ENCODE results near the gene PHLDA3. TPM values are rescaled to one million over a fixed set of nuclear protein-coding genes. Genes with fewer than 3 reads are reported as not detected.

Gene PHLDA3
- total and polyA plus RNA-seq, 2 of the 4 experiments (the other 2 are of a cell fraction) = 41.6 to 102 TPM

DNA sequence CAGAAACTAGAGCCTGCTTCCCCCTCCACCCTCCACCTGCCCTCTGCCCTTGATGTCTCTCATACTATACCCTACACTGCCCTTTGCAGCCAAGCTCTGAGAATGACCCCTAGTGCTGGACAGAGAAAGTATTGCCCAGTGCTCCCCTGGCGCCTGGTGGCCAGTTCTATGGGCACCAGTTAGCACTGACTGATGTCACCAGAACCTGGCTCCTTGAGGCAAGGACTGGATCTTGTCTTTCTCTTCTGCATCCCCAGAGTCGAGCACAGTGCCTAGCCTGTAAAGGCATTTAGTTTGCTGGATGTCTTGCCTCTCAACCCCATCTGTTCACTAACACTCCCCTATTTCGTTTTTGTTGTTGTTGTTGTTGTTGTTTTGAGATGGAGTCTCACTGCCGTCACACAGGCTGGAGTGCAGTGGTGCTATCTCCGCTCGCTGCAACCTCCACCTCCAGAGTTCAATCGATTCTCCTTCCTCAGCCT lies 5.9 kb downstream of the PHLDA3 start:
- Histone ChIP-seq H4K20me1 (ENCODE audit: insufficient read depth, low read length) (peaks cover 51% of the 10 kb centered on the region), H3K9me1 (ENCODE audit: insufficient read depth, low read length) (peaks cover 32% of the 10 kb centered on the region), H3K14ac (replicated peaks; ENCODE audit: low read depth, low read length) (peak overlapping the region; percentile 43), H3K79me1 (ENCODE audit: low read depth in 1 of 2, low read length in 2 of 2) (peaks cover 13 to 59% of the 10 kb centered on the region in 2 experiments; a peak in 2 of 4 replicates), H4K5ac (ENCODE audit: low read depth, low read length) (peak overlapping the region; percentile 38; the same call in 1 of the 2 replicates), H3K4me3 (ENCODE audit: insufficient read depth, low read depth, low read length) (no peak overlapping the region), H4K8ac (ENCODE audit: low read depth in 2 of 2, low read length in 2 of 2) (peak overlapping the region in 1 of 2 experiments; percentile 33; a peak in 1 of 4 replicates), H3K4me1 (ENCODE audit: control insufficient read depth, insufficient read depth, low read length) (peaks cover 29% of the 10 kb centered on the region), H3K27ac (ENCODE audit: insufficient read depth, low read length) (peak overlapping the region; percentile 62), H2AK5ac (ENCODE audit: low read depth, low read length) (peak overlapping the region; percentile 56), H3K23ac (ENCODE audit: low read depth, low read length) (peak overlapping the region; percentile 28; the same call in 1 of the 2 replicates), H3K9me3 (ENCODE audit: control insufficient read depth, insufficient read depth, low read length) (no peaks in the 10 kb centered on the region), H2BK15ac (ENCODE audit: low read depth, low read length) (peak overlapping the region; percentile 9; the same call in 1 of the 3 replicates), H2AK9ac (replicated peaks; ENCODE audit: low read depth, low read length, poor library complexity) (peak overlapping the region; percentile 80), H3K27me3 (ENCODE audit: control insufficient read depth, insufficient read depth, low read length) (no peaks in the 10 kb centered on the region), H2BK120ac (ENCODE audit: low read depth, low read length) (no peak overlapping the region), H2AFZ (replicated peaks; ENCODE audit: low read length, poor library complexity) (no peak overlapping the region), H3K18ac (ENCODE audit: low read depth, low read length) (peak overlapping the region; percentile 10; the same call in 1 of the 2 replicates), H2BK5ac (ENCODE audit: low read depth, low read length, poor library complexity, severe bottlenecking) (peak overlapping the region; percentile 51), H3K4me2 (ENCODE audit: low read depth, low read length) (no peak overlapping the region), H3K9ac (ENCODE audit: low read depth, low read length) (0 out of 2 replicates have a peak overlapping the region, but pooled peaks have one; percentile 0), H3K56ac (ENCODE audit: extremely low read depth, insufficient read depth, low read length) (no peak overlapping the region), H4K91ac (ENCODE audit: insufficient read depth, low read depth, low read length) (no peak overlapping the region), H3K4ac (ENCODE audit: low read depth, low read length) (peak overlapping the region; percentile 71), H2BK20ac (ENCODE audit: low read depth, low read length) (peak overlapping the region; percentile 41; the same call in 1 of the 2 replicates), H3K36me3 (ENCODE audit: control insufficient read depth, insufficient read depth, low read length) (peaks cover 24% of the 10 kb centered on the region)
- intact Hi-C loops (cut with micrococcal nuclease) = no loop called here
- ChIA-PET CTCF (interaction anchor here (1.4 kb wide), 1 partner anchor 28 kb away, joined by 6 read pairs; no protein-coding TSS in a partner anchor), POLR2A (ENCODE audit: unreplicated experiment) (interaction anchor here (0.8 kb wide), 1 partner anchor 28 kb away, joined by 5 read pairs; no protein-coding TSS in a partner anchor)
- 100% methylated on average over 1 of the region's 7 CpGs; no CpG with 5 or more reads in 1 of the 2 experiments for WGBS, 2 experiments (ENCODE audit: extremely low coverage in 2 of 2, insufficient read length in 1 of 2)
- no peak for DNase-seq
- dilution Hi-C loops (cut with HindIII; ENCODE audit: low sequenced_read_pairs, unreplicated experiment) = no loop called here
- peak; percentile 4 for ATAC-seq (ENCODE audit: low read depth)
- BruUV-seq (replicated peaks) = no TSS peak
- in situ Hi-C loops (cut with MboI; ENCODE audit: low sequenced_read_pairs) = no loop called here
- no peak for TF ChIP-seq BHLHE40 (IDR thresholded peaks at IDR 0.05; ENCODE audit: low read depth, low read length)
- no peak for TF ChIP-seq RFX5 (IDR thresholded peaks at IDR 0.05; ENCODE audit: low read depth, low read length)
- TF ChIP-seq, protein P1, sequence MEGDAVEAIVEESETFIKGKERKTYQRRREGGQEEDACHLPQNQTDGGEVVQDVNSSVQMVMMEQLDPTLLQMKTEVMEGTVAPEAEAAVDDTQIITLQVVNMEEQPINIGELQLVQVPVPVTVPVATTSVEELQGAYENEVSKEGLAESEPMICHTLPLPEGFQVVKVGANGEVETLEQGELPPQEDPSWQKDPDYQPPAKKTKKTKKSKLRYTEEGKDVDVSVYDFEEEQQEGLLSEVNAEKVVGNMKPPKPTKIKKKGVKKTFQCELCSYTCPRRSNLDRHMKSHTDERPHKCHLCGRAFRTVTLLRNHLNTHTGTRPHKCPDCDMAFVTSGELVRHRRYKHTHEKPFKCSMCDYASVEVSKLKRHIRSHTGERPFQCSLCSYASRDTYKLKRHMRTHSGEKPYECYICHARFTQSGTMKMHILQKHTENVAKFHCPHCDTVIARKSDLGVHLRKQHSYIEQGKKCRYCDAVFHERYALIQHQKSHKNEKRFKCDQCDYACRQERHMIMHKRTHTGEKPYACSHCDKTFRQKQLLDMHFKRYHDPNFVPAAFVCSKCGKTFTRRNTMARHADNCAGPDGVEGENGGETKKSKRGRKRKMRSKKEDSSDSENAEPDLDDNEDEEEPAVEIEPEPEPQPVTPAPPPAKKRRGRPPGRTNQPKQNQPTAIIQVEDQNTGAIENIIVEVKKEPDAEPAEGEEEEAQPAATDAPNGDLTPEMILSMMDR (conservative IDR thresholded peaks at IDR 0.05; ENCODE audit: low read depth, low read length) = peak; percentile 43
- TF ChIP-seq FOS (IDR thresholded peaks at IDR 0.05; ENCODE audit: low read depth, low read length) = no peak
- no peak for TF ChIP-seq CHD1 (IDR thresholded peaks at IDR 0.05; ENCODE audit: low read depth, low read length)
- TF ChIP-seq NFE2L2 (IDR thresholded peaks at IDR 0.05; ENCODE audit: low read depth, low read length) = no peak
- no peak for TF ChIP-seq CEBPB (IDR thresholded peaks at IDR 0.05; ENCODE audit: low read depth, low read length)
- no peak for TF ChIP-seq MAZ (IDR thresholded peaks at IDR 0.05; ENCODE audit: borderline replicate concordance, low read depth, low read length)
- peak; percentile 52 for TF ChIP-seq RAD21 (IDR thresholded peaks at IDR 0.05; ENCODE audit: low read length)
- no peak for TF ChIP-seq SMC3 (IDR thresholded peaks at IDR 0.05; ENCODE audit: low read depth, low read length)
- TF ChIP-seq POLR2A (IDR thresholded peaks at IDR 0.05; ENCODE audit: low read depth, low read length) = no peak
- TF ChIP-seq, protein P2, sequence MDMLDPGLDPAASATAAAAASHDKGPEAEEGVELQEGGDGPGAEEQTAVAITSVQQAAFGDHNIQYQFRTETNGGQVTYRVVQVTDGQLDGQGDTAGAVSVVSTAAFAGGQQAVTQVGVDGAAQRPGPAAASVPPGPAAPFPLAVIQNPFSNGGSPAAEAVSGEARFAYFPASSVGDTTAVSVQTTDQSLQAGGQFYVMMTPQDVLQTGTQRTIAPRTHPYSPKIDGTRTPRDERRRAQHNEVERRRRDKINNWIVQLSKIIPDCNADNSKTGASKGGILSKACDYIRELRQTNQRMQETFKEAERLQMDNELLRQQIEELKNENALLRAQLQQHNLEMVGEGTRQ (IDR thresholded peaks at IDR 0.05; ENCODE audit: low read depth, low read length) = no peak
- TF ChIP-seq RCOR1 (IDR thresholded peaks at IDR 0.05; ENCODE audit: insufficient replicate concordance, low read length) = no peak
- TF ChIP-seq, protein P3, sequence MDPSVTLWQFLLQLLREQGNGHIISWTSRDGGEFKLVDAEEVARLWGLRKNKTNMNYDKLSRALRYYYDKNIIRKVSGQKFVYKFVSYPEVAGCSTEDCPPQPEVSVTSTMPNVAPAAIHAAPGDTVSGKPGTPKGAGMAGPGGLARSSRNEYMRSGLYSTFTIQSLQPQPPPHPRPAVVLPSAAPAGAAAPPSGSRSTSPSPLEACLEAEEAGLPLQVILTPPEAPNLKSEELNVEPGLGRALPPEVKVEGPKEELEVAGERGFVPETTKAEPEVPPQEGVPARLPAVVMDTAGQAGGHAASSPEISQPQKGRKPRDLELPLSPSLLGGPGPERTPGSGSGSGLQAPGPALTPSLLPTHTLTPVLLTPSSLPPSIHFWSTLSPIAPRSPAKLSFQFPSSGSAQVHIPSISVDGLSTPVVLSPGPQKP (IDR thresholded peaks at IDR 0.05; ENCODE audit: borderline replicate concordance, low read depth, low read length) = no peak
- no peak for TF ChIP-seq MXI1 (IDR thresholded peaks at IDR 0.05; ENCODE audit: borderline replicate concordance, low read depth, low read length)
